HG02870 (cell line): ENCODE results near the gene ST3GAL3.
A peak's percentile ranks its signal among the peaks of the same experiment; 100 is the strongest.
"Not testable (repeated sequence)": the region's sequence is repeated elsewhere in the genome, so short reads cannot be mapped to it uniquely, and the experiment has no call there.

Experiments used
- ATAC-seq: cut with Tn5 transposase; IDR thresholded peaks from one replicate; pipeline ENCODE4 v1.9.1; 2021; ENCODE audit warnings: mild to moderate bottlenecking, moderate library complexity; ENCODE audit not compliant: unreplicated experiment

Gene ST3GAL3

GRCh38 chr1:43817304-43817939 lies 110.1 kb downstream of the ST3GAL3 start:
- ATAC-seq, result no peak

- no peak for ATAC-seq
These were observed 111.4 kb downstream of the ST3GAL3 start for GRCh38 chr1:43818691-43819090.

- ATAC-seq, result no peak
These were observed 112.0 kb downstream of the ST3GAL3 start for GRCh38 chr1:43819357-43819756.

- ATAC-seq, result no peak
These were observed 114.1 kb downstream of the ST3GAL3 start for GRCh38 chr1:43821471-43821870.

- no peak for ATAC-seq
These were observed 114.8 kb downstream of the ST3GAL3 start for GRCh38 chr1:43822040-43822690.

- ATAC-seq, result no peak
These were observed 117.5 kb downstream of the ST3GAL3 start for GRCh38 chr1:43824795-43825194.

GRCh38 chr1:43828574-43828973 lies 121.2 kb downstream of the ST3GAL3 start:
- ATAC-seq, result no peak

- no peak for ATAC-seq
These were observed 123.5 kb downstream of the ST3GAL3 start for GRCh38 chr1:43830802-43831201.

- no peak for ATAC-seq
These were observed 124.5 kb downstream of the ST3GAL3 start for GRCh38 chr1:43831851-43832250.

- peak; percentile 37 for ATAC-seq
These were observed 124.9 kb downstream of the ST3GAL3 start for GRCh38 chr1:43832255-43832654.

- ATAC-seq, result no peak
These were observed 125.7 kb downstream of the ST3GAL3 start for GRCh38 chr1:43832998-43833397.

GRCh38 chr1:43833902-43834279 lies 126.6 kb downstream of the ST3GAL3 start:
- not testable (repeated sequence) for ATAC-seq

GRCh38 chr1:43834280-43835081 lies 127.1 kb downstream of the ST3GAL3 start:
- ATAC-seq, result no peak

- ATAC-seq, result no peak
These were observed 128.0 kb downstream of the ST3GAL3 start for GRCh38 chr1:43835082-43836021.

GRCh38 chr1:43836267-43836951 lies 129.1 kb downstream of the ST3GAL3 start:
- no peak for ATAC-seq

GRCh38 chr1:43839056-43839455 lies 131.7 kb downstream of the ST3GAL3 start:
- no peak for ATAC-seq

- no peak for ATAC-seq
These were observed 134.2 kb downstream of the ST3GAL3 start for GRCh38 chr1:43841321-43842174.

GRCh38 chr1:43842175-43842498 lies 134.8 kb downstream of the ST3GAL3 start:
- no peak for ATAC-seq

GRCh38 chr1:43843684-43844083 lies 136.3 kb downstream of the ST3GAL3 start:
- no peak for ATAC-seq
